Activated CD4-positive, CD25-positive, alpha-beta regulatory T cell treated with anti-CD3 and anti-CD28 coated beads, Interleukin-2, amount 50 U/mL, for 16 hours (primary cell): ENCODE results near the gene C20orf204.
"Not testable (repeated sequence)": the region's sequence is repeated elsewhere in the genome, so short reads cannot be mapped to it uniquely, and the experiment has no call there.

Experiments used
- DNase-seq: peaks from one replicate; pipeline ENCODE4 v3.0.0-alpha.2; 2020; ENCODE audit warnings: low read depth, low spot score

C20orf204 gene

GRCh38 chr20:64083378-64083803 lies 47.4 kb downstream of the C20orf204 start:
- no peak for DNase-seq

- no peak for DNase-seq
These were observed 48.1 kb downstream of the C20orf204 start, which contains the start of gene LKAAEAR1 for GRCh38 chr20:64083804-64084684. Gene LKAAEAR1, minus strand, starts transcription at chr20:64084398. Its CDS starts 179 bp downstream, at chr20:64084219.

DNA sequence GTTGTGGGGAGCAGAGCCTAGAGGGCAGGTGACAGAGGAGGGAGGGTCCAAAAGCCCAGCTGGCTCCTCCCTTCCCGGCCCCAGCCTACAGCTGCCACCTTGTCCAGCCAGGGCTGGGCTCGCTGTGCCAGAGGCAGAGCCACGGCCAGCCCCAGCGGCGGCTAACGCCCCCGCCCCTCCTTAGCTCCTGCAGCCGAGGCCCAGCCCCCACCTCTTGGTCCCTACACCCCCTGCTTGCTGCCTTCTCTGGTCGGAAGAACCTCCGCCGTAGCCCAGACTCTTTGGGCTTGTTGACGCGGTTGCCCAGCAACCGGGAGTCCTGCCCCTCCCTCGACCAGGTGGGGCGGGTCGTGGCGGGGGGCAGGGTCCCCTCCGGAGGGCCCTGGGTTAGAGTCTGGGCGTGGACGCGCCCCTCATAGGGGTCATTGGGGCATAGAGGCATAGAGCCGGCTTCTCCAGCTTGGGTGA lies 48.7 kb downstream of the C20orf204 start:
- no peak for DNase-seq

DNA sequence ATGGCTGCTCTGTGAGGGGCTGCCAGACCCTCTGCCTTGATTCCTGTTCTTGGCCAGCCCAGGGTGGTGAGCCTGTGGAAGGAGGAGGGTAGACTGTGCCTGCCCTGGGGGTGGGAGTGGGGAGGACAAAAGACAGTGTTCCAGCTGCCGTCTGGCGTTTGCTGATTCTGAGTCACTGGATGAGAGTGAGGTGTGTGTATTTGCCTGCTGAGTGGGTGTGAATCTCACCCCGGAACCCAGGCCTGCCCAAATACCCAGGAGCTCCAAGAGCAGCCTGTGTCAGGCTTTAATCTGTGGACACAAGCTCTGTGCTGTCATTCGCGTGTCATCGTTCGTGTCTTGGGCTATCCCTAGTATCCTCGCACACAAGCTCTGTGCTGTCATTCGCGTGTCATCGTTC lies 50.8 kb downstream of the C20orf204 start:
- no peak for DNase-seq

DNA sequence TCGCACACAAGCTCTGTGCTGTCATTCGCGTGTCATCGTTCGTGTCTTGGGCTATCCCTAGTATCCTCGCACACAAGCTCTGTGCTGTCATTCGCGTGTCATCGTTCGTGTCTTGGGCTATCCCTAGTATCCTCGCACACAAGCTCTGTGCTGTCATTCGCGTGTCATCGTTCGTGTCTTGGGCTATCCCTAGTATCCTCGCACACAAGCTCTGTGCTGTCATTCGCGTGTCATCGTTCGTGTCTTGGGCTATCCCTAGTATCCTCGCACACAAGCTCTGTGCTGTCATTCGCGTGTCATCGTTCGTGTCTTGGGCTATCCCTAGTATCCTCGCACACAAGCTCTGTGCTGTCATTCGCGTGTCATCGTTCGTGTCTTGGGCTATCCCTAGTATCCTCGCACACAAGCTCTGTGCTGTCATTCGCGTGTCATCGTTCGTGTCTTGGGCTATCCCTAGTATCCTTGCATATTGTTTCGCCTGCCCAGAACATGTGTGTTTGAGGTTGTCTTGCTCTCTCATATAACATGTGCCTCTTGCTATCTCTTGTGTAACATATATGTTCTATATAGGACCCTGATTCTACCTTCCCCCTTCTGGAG lies 51.3 kb downstream of the C20orf204 start:
- DNase-seq: not testable (repeated sequence)

GRCh38 chr20:64088586-64088985 lies 52.6 kb downstream of the C20orf204 start:
- DNase-seq: not testable (repeated sequence)
